ENCODE data around the gene TRABD2B.

DNA sequence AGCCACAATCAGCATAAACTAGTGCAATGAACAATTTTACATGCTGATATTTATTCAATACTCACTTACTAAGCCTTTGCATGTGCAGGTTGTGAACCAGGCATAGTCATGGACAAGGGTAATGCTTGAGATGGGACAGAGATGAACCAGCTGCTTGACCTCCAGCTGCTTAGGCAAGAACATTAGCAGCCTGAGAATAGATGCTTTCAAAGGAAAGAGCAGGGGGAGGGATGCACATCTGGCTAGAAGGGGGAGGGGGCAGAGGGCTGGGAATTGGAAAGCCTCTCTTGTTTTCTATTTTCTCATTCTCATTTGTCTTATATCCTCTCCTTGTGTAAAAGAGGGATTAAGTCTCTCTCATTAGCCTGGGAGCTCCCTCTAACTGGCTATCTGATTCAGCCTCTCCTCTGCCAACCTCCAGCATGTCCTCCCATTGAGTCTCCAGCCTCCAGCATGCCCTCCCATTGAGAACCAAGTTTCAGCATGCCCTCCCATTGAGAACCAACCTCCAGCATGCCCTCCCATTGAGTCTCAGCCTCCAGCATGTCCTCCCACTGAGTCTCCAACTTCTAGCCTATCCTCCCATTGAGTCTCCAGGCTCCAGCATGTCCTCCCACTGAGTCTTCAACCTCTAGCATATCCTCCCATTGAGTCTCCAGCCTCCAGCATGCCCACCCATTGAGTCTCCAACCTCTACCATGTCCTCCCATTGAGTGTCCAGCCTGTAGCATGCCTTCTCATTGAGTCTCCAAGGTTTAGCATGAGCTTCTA lies 38.4 kb upstream of the TRABD2B start:
- TF ChIP-seq, protein P1, sequence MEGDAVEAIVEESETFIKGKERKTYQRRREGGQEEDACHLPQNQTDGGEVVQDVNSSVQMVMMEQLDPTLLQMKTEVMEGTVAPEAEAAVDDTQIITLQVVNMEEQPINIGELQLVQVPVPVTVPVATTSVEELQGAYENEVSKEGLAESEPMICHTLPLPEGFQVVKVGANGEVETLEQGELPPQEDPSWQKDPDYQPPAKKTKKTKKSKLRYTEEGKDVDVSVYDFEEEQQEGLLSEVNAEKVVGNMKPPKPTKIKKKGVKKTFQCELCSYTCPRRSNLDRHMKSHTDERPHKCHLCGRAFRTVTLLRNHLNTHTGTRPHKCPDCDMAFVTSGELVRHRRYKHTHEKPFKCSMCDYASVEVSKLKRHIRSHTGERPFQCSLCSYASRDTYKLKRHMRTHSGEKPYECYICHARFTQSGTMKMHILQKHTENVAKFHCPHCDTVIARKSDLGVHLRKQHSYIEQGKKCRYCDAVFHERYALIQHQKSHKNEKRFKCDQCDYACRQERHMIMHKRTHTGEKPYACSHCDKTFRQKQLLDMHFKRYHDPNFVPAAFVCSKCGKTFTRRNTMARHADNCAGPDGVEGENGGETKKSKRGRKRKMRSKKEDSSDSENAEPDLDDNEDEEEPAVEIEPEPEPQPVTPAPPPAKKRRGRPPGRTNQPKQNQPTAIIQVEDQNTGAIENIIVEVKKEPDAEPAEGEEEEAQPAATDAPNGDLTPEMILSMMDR (IDR thresholded peaks at IDR 0.05) = no peak
- TF ChIP-seq POLR2A (IDR thresholded peaks at IDR 0.05) = no peak
